SK-N-SH treated with all-trans-retinoic acid at 6 μM for 48 hours (cell line): Measurements from ENCODE around the gene FRAS1.
"Not testable (repeated sequence)": the region's sequence is repeated elsewhere in the genome, so short reads cannot be mapped to it uniquely, and the experiment has no call there.

Source experiments
- ATAC-seq: fragments of 200-7000 bp; cut with Tn5 transposase; 3 replicates; pipeline ENCODE4 v1.9.1; 2020; ENCODE audit warnings: mild to moderate bottlenecking, moderate library complexity
- ARNTL ChIP-seq: fragments of 450-650 bp; formaldehyde crosslinking; IDR thresholded peaks from 2 replicates; pipeline ENCODE4 v1.5.0; 2020; ENCODE audit warnings: low read depth, mild to moderate bottlenecking, moderate library complexity, borderline replicate concordance
- BACH2 ChIP-seq: fragments of 250-450 bp; sonication (Bioruptor Pico); IDR thresholded peaks from 2 replicates; pipeline ENCODE4 v1.9.0; 2021; ENCODE audit warnings: mild to moderate bottlenecking, borderline replicate concordance
- CREB5 ChIP-seq: fragments of 250-450 bp; sonication (Bioruptor Pico); IDR thresholded peaks from 2 replicates; pipeline ENCODE4 v1.5.1; 2020; ENCODE audit warnings: low read depth, mild to moderate bottlenecking, moderate library complexity
- CSDC2 ChIP-seq: fragments of 250-450 bp; sonication (Bioruptor Pico); IDR thresholded peaks from 2 replicates; pipeline ENCODE4 v1.5.0; 2020; ENCODE audit warnings: mild to moderate bottlenecking, moderate library complexity
- CSRNP3 ChIP-seq: fragments of 250-450 bp; sonication (Bioruptor Pico); IDR thresholded peaks from 2 replicates; pipeline ENCODE4 v1.5.1; 2021; ENCODE audit warnings: mild to moderate bottlenecking, moderate library complexity
- ESRRG ChIP-seq: fragments of 250-450 bp; sonication (Bioruptor Pico); IDR thresholded peaks from 2 replicates; pipeline ENCODE4 v1.6.1; 2021; ENCODE audit warnings: mild to moderate bottlenecking
- GLIS3 ChIP-seq: fragments of 250-450 bp; sonication (Bioruptor Pico); IDR thresholded peaks from 2 replicates; pipeline ENCODE4 v1.5.0; 2020; ENCODE audit warnings: mild to moderate bottlenecking, moderate library complexity
- ISL1 ChIP-seq: fragments of 250-450 bp; sonication (Bioruptor Pico); IDR thresholded peaks from 2 replicates; pipeline ENCODE4 v2.1.2; 2022; ENCODE audit warnings: mild to moderate bottlenecking, moderate library complexity
- POU6F1 ChIP-seq: fragments of 250-450 bp; sonication (Bioruptor Pico); IDR thresholded peaks from 2 replicates; pipeline ENCODE4 v1.8.0; 2021; ENCODE audit warnings: low read depth, mild to moderate bottlenecking, moderate library complexity, borderline replicate concordance
- PPARA ChIP-seq: fragments of 250-450 bp; sonication (Bioruptor Pico); IDR thresholded peaks from 2 replicates; pipeline ENCODE4 v1.5.0; 2020; ENCODE audit warnings: mild to moderate bottlenecking, borderline replicate concordance
- RARB ChIP-seq: fragments of 250-450 bp; sonication (Bioruptor Pico); IDR thresholded peaks from 2 replicates; pipeline ENCODE4 v1.8.0; 2021; ENCODE audit warnings: mild to moderate bottlenecking, moderate library complexity
- SNAI2 ChIP-seq: fragments of 250-450 bp; sonication (Bioruptor Pico); IDR thresholded peaks from 2 replicates; pipeline ENCODE4 v1.5.0; 2020; ENCODE audit warnings: mild to moderate bottlenecking, moderate library complexity
- TCF4 ChIP-seq: fragments of 250-450 bp; sonication (Bioruptor Pico); IDR thresholded peaks from 2 replicates; pipeline ENCODE4 v1.8.0; 2021; ENCODE audit warnings: mild to moderate bottlenecking, moderate library complexity, borderline replicate concordance
- TOX ChIP-seq: fragments of 250-450 bp; sonication (Bioruptor Pico); IDR thresholded peaks from 2 replicates; pipeline ENCODE4 v1.8.0; 2021; ENCODE audit warnings: mild to moderate bottlenecking, moderate library complexity, borderline replicate concordance
- ZFP30 ChIP-seq: fragments of 450-650 bp; formaldehyde crosslinking; IDR thresholded peaks from 2 replicates; pipeline ENCODE4 v1.5.0; 2022; ENCODE audit warnings: mild to moderate bottlenecking, moderate library complexity
- ZNF565 ChIP-seq: fragments of 450-650 bp; formaldehyde crosslinking; conservative IDR thresholded peaks from 2 replicates; pipeline ENCODE4 v1.5.0; 2020; ENCODE audit warnings: low read depth, mild to moderate bottlenecking, moderate library complexity
- ZNF70 ChIP-seq: fragments of 450-650 bp; formaldehyde crosslinking; IDR thresholded peaks from 2 replicates; pipeline ENCODE4 v1.5.0; 2020; ENCODE audit warnings: mild to moderate bottlenecking, moderate library complexity
- ZNF8 ChIP-seq: fragments of 450-650 bp; formaldehyde crosslinking; IDR thresholded peaks from 2 replicates; pipeline ENCODE4 v1.5.0; 2020; ENCODE audit warnings: mild to moderate bottlenecking, moderate library complexity
- TF ChIP-seq, protein P1 (sequence below): fragments of 250-450 bp; sonication (Bioruptor Pico); IDR thresholded peaks from 2 replicates; pipeline ENCODE4 v1.8.0; 2020; ENCODE audit warnings: mild to moderate bottlenecking, moderate library complexity, borderline replicate concordance

FRAS1 gene

DNA sequence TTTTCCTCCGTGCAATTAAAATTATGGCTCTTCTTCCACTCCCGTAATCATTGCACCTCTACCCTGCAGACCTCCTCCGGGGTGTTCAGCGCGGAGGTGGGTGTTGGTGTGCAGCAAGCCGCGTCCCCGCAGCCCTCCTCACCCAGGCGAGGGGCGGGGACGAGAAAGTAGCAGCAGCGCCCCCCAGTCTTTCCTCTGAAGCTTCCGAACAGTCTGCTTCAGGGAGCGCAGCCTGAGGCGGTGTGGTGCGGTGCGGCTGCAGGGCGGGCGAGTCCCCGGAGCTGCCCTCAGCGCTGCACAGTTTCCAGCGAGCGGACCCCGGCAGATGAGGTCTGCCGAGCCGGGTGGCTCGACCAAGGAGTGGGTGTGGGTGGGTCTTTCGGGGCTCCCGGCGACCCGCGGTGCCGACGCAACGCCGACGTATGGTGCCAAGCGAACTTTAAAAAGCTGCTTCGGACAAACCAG is at the start of gene FRAS1:
Gene FRAS1, plus strand, starts transcription at position 189 of the 465 bp plus-strand sequence. CDS start 687 bp downstream, outside the sequence.
- TF ChIP-seq ZNF565 (CRISPR knock-in tag) (no peak), CSDC2 (no peak), PPARA (no peak), ZFP30 (CRISPR knock-in tag) (no peak), ISL1 (no peak), TOX (CRISPR knock-in tag) (no peak), ESRRG (CRISPR knock-in tag) (no peak), GLIS3 (CRISPR knock-in tag) (no peak), CSRNP3 (CRISPR knock-in tag) (no peak), ARNTL (CRISPR knock-in tag) (no peak), RARB (CRISPR knock-in tag) (no peak), POU6F1 (CRISPR knock-in tag) (no peak), BACH2 (no peak), ZNF8 (CRISPR knock-in tag) (no peak), ZNF70 (CRISPR knock-in tag) (no peak), TCF4 (CRISPR knock-in tag) (no peak)
- TF ChIP-seq, all 23 proteins: peak for 0
- peak; percentile 70 for ATAC-seq

GRCh38 chr4:78011003-78011402 is 46.1 kb upstream of the FRAS1 start:
- ATAC-seq, result not testable (repeated sequence)

GRCh38 chr4:78014889-78015886 is 41.9 kb upstream of the FRAS1 start:
- TF ChIP-seq ZNF565 (CRISPR knock-in tag) (no peak), CSRNP3 (CRISPR knock-in tag) (no peak), PPARA (no peak), SNAI2 (CRISPR knock-in tag) (no peak), RARB (CRISPR knock-in tag) (no peak), ARNTL (CRISPR knock-in tag) (no peak), CREB5 (no peak), POU6F1 (CRISPR knock-in tag) (no peak), GLIS3 (CRISPR knock-in tag) (no peak)
- TF ChIP-seq, protein P1, sequence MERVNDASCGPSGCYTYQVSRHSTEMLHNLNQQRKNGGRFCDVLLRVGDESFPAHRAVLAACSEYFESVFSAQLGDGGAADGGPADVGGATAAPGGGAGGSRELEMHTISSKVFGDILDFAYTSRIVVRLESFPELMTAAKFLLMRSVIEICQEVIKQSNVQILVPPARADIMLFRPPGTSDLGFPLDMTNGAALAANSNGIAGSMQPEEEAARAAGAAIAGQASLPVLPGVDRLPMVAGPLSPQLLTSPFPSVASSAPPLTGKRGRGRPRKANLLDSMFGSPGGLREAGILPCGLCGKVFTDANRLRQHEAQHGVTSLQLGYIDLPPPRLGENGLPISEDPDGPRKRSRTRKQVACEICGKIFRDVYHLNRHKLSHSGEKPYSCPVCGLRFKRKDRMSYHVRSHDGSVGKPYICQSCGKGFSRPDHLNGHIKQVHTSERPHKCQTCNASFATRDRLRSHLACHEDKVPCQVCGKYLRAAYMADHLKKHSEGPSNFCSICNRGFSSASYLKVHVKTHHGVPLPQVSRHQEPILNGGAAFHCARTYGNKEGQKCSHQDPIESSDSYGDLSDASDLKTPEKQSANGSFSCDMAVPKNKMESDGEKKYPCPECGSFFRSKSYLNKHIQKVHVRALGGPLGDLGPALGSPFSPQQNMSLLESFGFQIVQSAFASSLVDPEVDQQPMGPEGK, result no peak
- no peak for ATAC-seq
